Measurements from ENCODE around the gene MCF2L.
A peak's percentile ranks its signal among the peaks of the same experiment; 100 is the strongest.

Gene MCF2L

DNA sequence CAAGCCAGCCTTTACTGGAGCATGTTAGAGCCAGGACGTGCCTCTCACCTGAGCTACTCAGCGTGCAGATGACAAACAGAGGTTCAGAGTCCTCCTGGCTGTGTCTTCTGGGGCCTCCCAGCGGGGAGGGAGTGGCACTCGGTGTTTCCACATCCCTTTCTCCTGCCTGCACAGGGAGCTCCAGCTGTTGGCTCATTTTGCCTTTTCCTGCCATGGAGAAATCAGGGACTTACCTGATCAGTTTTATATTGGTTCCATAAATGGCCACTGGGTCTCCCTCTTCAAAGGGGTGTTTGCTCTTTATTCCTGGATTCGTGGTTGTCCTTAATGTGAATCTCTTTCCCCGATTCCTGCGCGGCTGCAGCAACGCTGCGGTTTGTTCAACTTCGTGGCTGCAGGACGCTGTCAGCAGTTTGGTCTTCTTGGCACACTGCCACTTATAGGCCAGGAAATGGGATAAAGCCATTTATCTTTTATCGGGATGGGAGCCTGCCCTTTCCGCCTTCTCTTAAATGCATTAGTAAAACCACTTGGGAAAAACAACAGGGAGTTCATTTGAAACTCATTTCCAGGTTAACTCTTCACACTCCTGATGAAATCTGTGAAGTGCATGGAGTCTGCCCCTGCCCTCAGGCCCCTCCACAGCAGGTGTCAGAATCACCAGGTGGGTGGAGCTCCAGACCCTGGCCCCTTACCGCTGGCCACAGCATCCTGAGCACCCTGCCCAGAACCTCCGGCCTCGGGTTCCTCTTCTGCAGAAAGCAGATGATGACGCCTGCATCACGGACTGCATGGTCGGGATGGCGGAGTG, 39.8 kb upstream of the MCF2L start:
- TF ChIP-seq, protein P1, sequence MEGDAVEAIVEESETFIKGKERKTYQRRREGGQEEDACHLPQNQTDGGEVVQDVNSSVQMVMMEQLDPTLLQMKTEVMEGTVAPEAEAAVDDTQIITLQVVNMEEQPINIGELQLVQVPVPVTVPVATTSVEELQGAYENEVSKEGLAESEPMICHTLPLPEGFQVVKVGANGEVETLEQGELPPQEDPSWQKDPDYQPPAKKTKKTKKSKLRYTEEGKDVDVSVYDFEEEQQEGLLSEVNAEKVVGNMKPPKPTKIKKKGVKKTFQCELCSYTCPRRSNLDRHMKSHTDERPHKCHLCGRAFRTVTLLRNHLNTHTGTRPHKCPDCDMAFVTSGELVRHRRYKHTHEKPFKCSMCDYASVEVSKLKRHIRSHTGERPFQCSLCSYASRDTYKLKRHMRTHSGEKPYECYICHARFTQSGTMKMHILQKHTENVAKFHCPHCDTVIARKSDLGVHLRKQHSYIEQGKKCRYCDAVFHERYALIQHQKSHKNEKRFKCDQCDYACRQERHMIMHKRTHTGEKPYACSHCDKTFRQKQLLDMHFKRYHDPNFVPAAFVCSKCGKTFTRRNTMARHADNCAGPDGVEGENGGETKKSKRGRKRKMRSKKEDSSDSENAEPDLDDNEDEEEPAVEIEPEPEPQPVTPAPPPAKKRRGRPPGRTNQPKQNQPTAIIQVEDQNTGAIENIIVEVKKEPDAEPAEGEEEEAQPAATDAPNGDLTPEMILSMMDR (conservative IDR thresholded peaks at IDR 0.05; ENCODE audit: low read length) = no peak
- no peak overlapping the region for H3K4me3 ChIP-seq (ENCODE audit: low read length)
- peak; percentile 21 for DNase-seq (ENCODE audit: low read depth)

DNA sequence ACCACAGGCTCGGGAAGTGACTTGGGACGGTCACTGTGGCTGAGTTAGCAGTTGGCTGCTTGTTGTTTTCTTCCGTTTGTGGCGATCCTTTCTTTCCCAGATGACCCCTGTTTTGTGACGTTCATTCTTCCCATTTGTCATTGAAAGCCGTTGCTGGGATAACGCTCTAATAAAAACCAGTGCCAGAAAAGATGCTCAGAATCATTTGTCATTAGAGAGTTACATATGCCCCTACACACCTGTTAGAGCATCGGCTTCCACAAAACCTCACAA, 39.3 kb upstream of the MCF2L start:
- no peak overlapping the region for H3K4me3 ChIP-seq (ENCODE audit: low read length)
- DNase-seq (ENCODE audit: low read depth) = no peak
- TF ChIP-seq, protein P1 (conservative IDR thresholded peaks at IDR 0.05; ENCODE audit: low read length) = no peak

DNA sequence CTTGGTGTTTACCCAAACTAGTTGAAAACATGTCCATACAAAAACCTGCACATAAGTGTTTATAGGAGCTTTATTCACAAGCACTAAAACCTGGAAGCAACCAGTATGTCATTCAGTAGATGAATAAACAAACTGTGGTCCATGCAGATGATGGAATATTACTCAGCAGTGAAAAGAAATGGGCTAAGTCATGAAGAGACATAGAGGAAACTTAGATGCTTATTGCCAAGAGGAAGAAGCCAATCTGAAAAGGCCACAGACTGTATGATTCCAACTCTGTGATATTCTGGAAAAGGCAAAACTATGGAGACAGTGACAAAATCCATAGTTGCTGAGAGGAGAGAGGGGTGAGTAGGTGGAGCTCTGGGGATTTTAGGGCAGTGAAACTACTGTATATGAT, 38.8 kb upstream of the MCF2L start:
- no peak for DNase-seq (ENCODE audit: low read depth)
- TF ChIP-seq, protein P1 (conservative IDR thresholded peaks at IDR 0.05; ENCODE audit: low read length) = no peak
- H3K4me3 ChIP-seq (ENCODE audit: low read length) = no peak overlapping the region

DNA sequence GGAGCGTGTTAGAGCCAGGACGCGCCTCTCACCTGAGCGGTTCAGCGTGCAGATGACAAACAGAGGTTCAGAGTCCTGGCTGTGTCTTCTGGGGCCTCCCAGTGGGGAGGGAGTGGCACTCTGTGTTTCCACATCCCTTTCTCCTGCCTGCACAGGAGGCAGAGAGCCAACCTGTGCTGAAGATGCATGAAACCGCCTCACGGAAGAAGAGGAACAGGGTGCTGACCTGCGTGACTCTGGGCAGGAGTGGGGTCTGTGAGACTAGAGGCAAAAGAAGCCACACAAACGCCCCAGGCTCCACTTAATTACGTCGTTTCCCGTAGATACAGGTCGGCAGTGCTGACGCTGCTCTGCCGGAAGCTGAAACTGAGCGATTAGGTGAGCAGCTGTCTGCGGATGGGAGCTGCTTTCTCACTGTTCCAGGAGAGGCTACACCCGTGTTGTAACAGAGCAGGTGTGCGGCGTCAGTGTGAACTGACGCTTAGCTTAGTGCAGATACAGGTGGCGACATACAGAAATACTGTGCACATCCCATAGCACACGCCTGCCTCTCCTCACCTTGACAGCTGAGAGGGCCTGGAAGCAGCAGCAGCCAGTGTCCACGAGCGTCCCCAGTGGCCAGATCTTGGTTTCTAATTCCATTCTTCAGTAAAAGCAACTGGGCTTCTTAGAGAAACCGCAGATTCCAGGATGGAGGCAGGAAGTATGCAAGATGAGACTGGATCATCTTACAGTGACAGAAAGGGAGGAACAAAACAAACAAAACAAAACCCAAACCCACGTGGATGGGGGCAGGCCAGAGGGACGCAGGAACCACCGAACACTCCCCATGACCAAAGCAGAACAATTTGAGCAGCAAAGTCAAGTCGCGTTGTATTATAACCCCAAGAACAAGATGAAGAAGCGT, 37.7 kb upstream of the MCF2L start:
- H3K4me3 ChIP-seq (ENCODE audit: low read length) = no peak overlapping the region
- TF ChIP-seq, protein P1 (conservative IDR thresholded peaks at IDR 0.05; ENCODE audit: low read length) = peak; percentile 64
- DNase-seq (ENCODE audit: low read depth) = peak; percentile 70

DNA sequence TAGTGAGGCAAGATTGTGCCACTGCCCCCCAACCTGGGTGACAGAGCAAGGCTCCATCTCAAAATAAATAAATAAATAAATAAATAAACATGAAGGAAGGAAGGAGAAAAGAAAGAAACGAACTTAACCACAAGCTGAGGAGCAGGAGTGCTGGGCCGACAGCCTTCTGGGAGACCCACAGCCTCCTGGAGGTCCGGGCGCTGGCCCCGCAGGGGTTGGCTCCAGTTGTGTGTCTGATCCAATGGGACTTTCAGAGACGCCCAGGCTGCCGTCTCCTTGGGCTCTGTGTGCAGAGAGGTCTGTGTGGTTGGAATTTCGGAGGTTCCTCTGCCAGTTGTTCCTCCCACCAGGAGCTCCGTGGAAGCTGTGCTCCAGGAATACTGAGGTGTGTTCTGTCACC, 36.0 kb upstream of the MCF2L start:
- DNase-seq (ENCODE audit: low read depth) = no peak
- H3K4me3 ChIP-seq (ENCODE audit: low read length) = no peak overlapping the region
- TF ChIP-seq, protein P1 (conservative IDR thresholded peaks at IDR 0.05; ENCODE audit: low read length) = no peak

DNA sequence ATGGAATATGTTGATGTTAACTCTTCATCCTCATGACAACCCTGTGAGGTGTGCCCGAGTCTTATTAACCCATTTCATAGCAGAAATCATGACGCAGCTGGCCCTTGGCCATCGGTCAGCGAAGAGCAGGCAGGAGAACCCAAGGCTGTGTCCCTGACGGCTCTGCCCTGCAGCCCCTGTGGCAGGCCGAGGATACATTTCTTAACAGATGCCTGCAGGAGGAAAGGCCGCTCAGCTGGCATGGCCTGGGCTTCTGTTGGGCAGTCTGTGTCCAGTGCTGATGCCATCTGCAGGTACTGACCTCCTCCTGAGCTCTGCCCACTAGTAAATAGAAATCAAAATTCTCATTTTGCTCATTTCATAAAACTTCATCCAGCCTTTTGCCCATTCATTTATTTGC, 35.4 kb upstream of the MCF2L start:
- TF ChIP-seq, protein P1 (conservative IDR thresholded peaks at IDR 0.05; ENCODE audit: low read length) = no peak
- DNase-seq (ENCODE audit: low read depth) = no peak
- no peak overlapping the region for H3K4me3 ChIP-seq (ENCODE audit: low read length)

DNA sequence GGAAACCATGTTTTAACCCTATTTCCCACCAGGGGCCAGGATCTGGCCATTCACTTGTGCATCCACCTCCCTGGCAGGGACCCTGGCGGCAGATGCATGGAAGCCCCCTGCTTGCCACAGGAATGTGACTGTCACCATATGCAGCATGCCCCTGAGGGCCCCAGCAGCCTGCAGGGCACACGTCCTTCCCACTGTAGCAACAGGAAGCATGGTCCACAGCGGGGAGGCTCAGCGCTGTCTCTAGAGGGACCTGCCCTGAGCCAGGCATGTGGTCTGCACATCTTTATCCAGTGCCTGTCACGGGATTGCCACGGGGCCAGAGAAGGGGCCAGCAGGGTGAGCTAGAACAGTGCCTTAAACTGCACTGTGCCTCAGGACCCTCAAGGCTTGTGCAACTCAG, 34.9 kb upstream of the MCF2L start:
- DNase-seq (ENCODE audit: low read depth) = no peak
- TF ChIP-seq, protein P1 (conservative IDR thresholded peaks at IDR 0.05; ENCODE audit: low read length) = no peak
- H3K4me3 ChIP-seq (ENCODE audit: low read length) = no peak overlapping the region

Data from AG10803 (cell line).